GM18517 (cell line): ENCODE measurements around the gene SSX2IP.
"Not testable (repeated sequence)": the region's sequence is repeated elsewhere in the genome, so short reads cannot be mapped to it uniquely, and the experiment has no call there.

Source experiments
- ATAC-seq: cut with Tn5 transposase; IDR thresholded peaks from one replicate; pipeline ENCODE4 v1.9.1; 2021; ENCODE audit warnings: mild to moderate bottlenecking, moderate library complexity; ENCODE audit not compliant: unreplicated experiment

The SSX2IP gene

GRCh38 chr1:84682047-84682446 is 8.2 kb downstream of the SSX2IP start:
- no peak for ATAC-seq

- no peak for ATAC-seq
Measured at GRCh38 chr1:84677415-84678099, 12.7 kb downstream of the SSX2IP start.

GRCh38 chr1:84675631-84676030 is 14.6 kb downstream of the SSX2IP start:
- no peak for ATAC-seq

- no peak for ATAC-seq
Measured at GRCh38 chr1:84675106-84675505, 15.2 kb downstream of the SSX2IP start.

GRCh38 chr1:84674705-84675104 is 15.6 kb downstream of the SSX2IP start:
- no peak for ATAC-seq

- ATAC-seq = no peak
Measured at GRCh38 chr1:84674021-84674420, 16.2 kb downstream of the SSX2IP start.

- ATAC-seq = no peak
Measured at GRCh38 chr1:84672080-84672854, 18.0 kb downstream of the SSX2IP start.

- ATAC-seq = no peak
Measured at GRCh38 chr1:84669831-84670230, 20.4 kb downstream of the SSX2IP start.

GRCh38 chr1:84668185-84668584 is 22.1 kb downstream of the SSX2IP start:
- no peak for ATAC-seq

- no peak for ATAC-seq
Measured at GRCh38 chr1:84665703-84666317, 24.5 kb downstream of the SSX2IP start.

- ATAC-seq = no peak
Measured at GRCh38 chr1:84653130-84653677, 37.1 kb downstream of the SSX2IP start.

- ATAC-seq = no peak
Measured at GRCh38 chr1:84644472-84644871, 45.8 kb downstream of the SSX2IP start.

- ATAC-seq = no peak
Measured at GRCh38 chr1:84643183-84643582, 47.1 kb downstream of the SSX2IP start.

GRCh38 chr1:84642774-84643173 is 47.5 kb downstream of the SSX2IP start:
- no peak for ATAC-seq

GRCh38 chr1:84639731-84640130 is 50.5 kb downstream of the SSX2IP start:
- not testable (repeated sequence) for ATAC-seq

GRCh38 chr1:84635429-84635828 is 54.8 kb downstream of the SSX2IP start:
- ATAC-seq = no peak

GRCh38 chr1:84634536-84635205 is 55.6 kb downstream of the SSX2IP start:
- ATAC-seq = no peak

GRCh38 chr1:84632673-84633434 is 57.4 kb downstream of the SSX2IP start:
- no peak for ATAC-seq

GRCh38 chr1:84632137-84632536 is 58.1 kb downstream of the SSX2IP start:
- no peak for ATAC-seq

- ATAC-seq = no peak
Measured at GRCh38 chr1:84624876-84625275, 65.4 kb downstream of the SSX2IP start.
